CD14-positive monocyte (primary cell): ENCODE results near the gene GADD45GIP1. TPM values are rescaled to one million over a fixed set of nuclear protein-coding genes. Genes with fewer than 3 reads are reported as not detected.

ENCODE experiments used
- DNase-seq, 3 donors: peaks; one replicate each; pipeline ENCODE4 v3.0.0-alpha.2; 2011 to 2022
- H2AFZ ChIP-seq: 2 replicates; pipeline ENCODE4 v1.6.0; 2012; ENCODE audit warnings: mild to moderate bottlenecking, low read depth, low read length, inconsistent platforms; ENCODE audit not compliant: insufficient read depth, poor library complexity, severe bottlenecking
- H3K27ac ChIP-seq, 2 donors: 1 replicate in 1 of 2; 2 replicates in 1 of 2; pipeline ENCODE4 v1.5.1; 2012 to 2013; ENCODE audit warnings: low read length in 2 of 2, control low read depth in 1 of 2, inconsistent platforms in 1 of 2, low read depth in 1 of 2, mild to moderate bottlenecking in 1 of 2
- H3K27me3 ChIP-seq, 2 donors: one replicate each; pipeline versions ENCODE4 v1.6.0 to v1.6.1; 2011 to 2013; ENCODE audit warnings: low read length in 2 of 2; ENCODE audit not compliant: control insufficient read depth in 2 of 2, insufficient read depth in 2 of 2
- H3K36me3 ChIP-seq, 2 donors: replicated peaks in 1 of 2; 1 replicate in 1 of 2; 2 replicates in 1 of 2; pipeline versions ENCODE4 v1.5.1 to v1.6.1; 2012 to 2013; ENCODE audit warnings: low read length in 2 of 2, control low read depth in 1 of 2, inconsistent platforms in 1 of 2, mild to moderate bottlenecking in 1 of 2; ENCODE audit not compliant: insufficient read depth in 2 of 2, control insufficient read depth in 1 of 2
- H3K4me1 ChIP-seq, 2 donors: 1 replicate in 1 of 2; 2 replicates in 1 of 2; pipeline versions ENCODE4 v1.5.1 to v1.6.1; 2012 to 2013; ENCODE audit warnings: low read length in 2 of 2, control low read depth in 1 of 2, inconsistent platforms in 1 of 2, mild to moderate bottlenecking in 1 of 2, moderate library complexity in 1 of 2; ENCODE audit not compliant: insufficient read depth in 2 of 2, control insufficient read depth in 1 of 2
- H3K4me2 ChIP-seq: replicated peaks from 2 replicates; pipeline ENCODE3; 2012; ENCODE audit warnings: low read length, moderate library complexity, mild to moderate bottlenecking; ENCODE audit not compliant: poor library complexity, severe bottlenecking; ENCODE audit errors: extremely low read depth
- H3K4me3 ChIP-seq, 3 experiments: fragments of 200-600 bp in 1 of 3; sonication (generic) in 1 of 3; replicated peaks in 1 of 3; 1 replicate in 2 of 3; 2 replicates in 1 of 3; pipeline ENCODE4 v1.5.1; 2011 to 2013; ENCODE audit warnings: low read length in 3 of 3, mild to moderate bottlenecking in 3 of 3, control low read depth in 2 of 3, low read depth in 2 of 3, inconsistent platforms in 1 of 3, moderate library complexity in 1 of 3
- H3K79me2 ChIP-seq: 2 replicates; pipeline ENCODE4 v1.6.0; 2012; ENCODE audit warnings: mild to moderate bottlenecking, control low read depth, inconsistent platforms, low read length, moderate library complexity; ENCODE audit not compliant: insufficient read depth
- H3K9ac ChIP-seq: 2 replicates; pipeline ENCODE4 v1.6.0; 2017; ENCODE audit warnings: low read length, mild to moderate bottlenecking; ENCODE audit not compliant: insufficient read depth, poor library complexity, severe bottlenecking
- H3K9me3 ChIP-seq, 2 donors: replicated peaks in 1 of 2; 1 replicate in 1 of 2; 2 replicates in 1 of 2; pipeline versions ENCODE4 v1.5.1 to v1.6.1; 2012 to 2013; ENCODE audit warnings: low read length in 2 of 2, control low read depth in 1 of 2; ENCODE audit not compliant: control insufficient read depth in 1 of 2, insufficient read depth in 1 of 2
- H4K20me1 ChIP-seq: 2 replicates; pipeline ENCODE4 v1.6.0; 2012; ENCODE audit warnings: mild to moderate bottlenecking, low read length, control low read depth, moderate library complexity; ENCODE audit not compliant: insufficient read depth
- H3K27ac Mint-ChIP-seq, 7 donors: one replicate each; pipeline ENCODE4 v1.8.0; 2020; ENCODE audit warnings: mild to moderate bottlenecking in 7 of 7, mixed read lengths in 7 of 7, moderate library complexity in 6 of 7, inconsistent platforms in 2 of 7
- H3K27me3 Mint-ChIP-seq, 3 donors: one replicate each; pipeline ENCODE4 v1.8.0; 2021 to 2022; ENCODE audit warnings: low read depth in 3 of 3, mild to moderate bottlenecking in 3 of 3, mixed read lengths in 3 of 3, moderate library complexity in 3 of 3, inconsistent platforms in 1 of 3
- H3K36me3 Mint-ChIP-seq, 2 donors: one replicate each; pipeline ENCODE4 v1.8.0; 2020; ENCODE audit warnings: mixed read lengths in 2 of 2, inconsistent platforms in 1 of 2, mild to moderate bottlenecking in 1 of 2
- H3K4me1 Mint-ChIP-seq: one replicate; pipeline ENCODE4 v1.8.0; 2020; ENCODE audit warnings: mild to moderate bottlenecking, mixed read lengths
- H3K4me3 Mint-ChIP-seq, 2 donors: one replicate each; pipeline ENCODE4 v1.8.0; 2020; ENCODE audit warnings: mild to moderate bottlenecking in 2 of 2, mixed read lengths in 2 of 2, moderate library complexity in 1 of 2
- H3K9me3 Mint-ChIP-seq, 7 donors: one replicate each; pipeline ENCODE4 v1.8.0; 2020 to 2022; ENCODE audit warnings: mixed read lengths in 7 of 7, mild to moderate bottlenecking in 6 of 7, moderate library complexity in 6 of 7, inconsistent platforms in 2 of 7
- WGBS: methylation state at CpG from one replicate; pipeline ENCODE4 v1.1.5; 2013; ENCODE audit warnings: missing lambda C conversion rate; ENCODE audit not compliant: insufficient coverage; 5-methylcytosine and 5-hydroxymethylcytosine counted together
- intact Hi-C, 2 donors: fragments of 100-400 bp; cut with micrococcal nuclease; formaldehyde crosslinking; loops; one replicate each; pipeline versions ENCODE4 v1.15.0 to v1.15.1; 2023
- polyA plus RNA-seq, 3 donors: library from polyadenylated mRNA; depleted of rRNA in 1 of 3; unstranded in 2 of 3; stranded (reverse) in 1 of 3; fragments of 300-500 nt in 2 of 3; fragments of >200 nt in 1 of 3; fragmentation: Illumina TruSeq in 2 of 3; gene quantifications; 1 replicate in 2 of 3; 2 replicates in 1 of 3; pipeline ENCODE4 v1.2.3, GENCODE V29; 2012 to 2021
- TF ChIP-seq, protein P1 (sequence below): fragments of 200-600 bp; IDR thresholded peaks from one replicate; pipeline ENCODE4 v1.8.0; 2022; ENCODE audit warnings: antibody characterized with exemption, mild to moderate bottlenecking

The GADD45GIP1 gene
- polyA plus RNA-seq, 3 donors = 8.3 to 42.4 (median 31.6) TPM

DNA sequence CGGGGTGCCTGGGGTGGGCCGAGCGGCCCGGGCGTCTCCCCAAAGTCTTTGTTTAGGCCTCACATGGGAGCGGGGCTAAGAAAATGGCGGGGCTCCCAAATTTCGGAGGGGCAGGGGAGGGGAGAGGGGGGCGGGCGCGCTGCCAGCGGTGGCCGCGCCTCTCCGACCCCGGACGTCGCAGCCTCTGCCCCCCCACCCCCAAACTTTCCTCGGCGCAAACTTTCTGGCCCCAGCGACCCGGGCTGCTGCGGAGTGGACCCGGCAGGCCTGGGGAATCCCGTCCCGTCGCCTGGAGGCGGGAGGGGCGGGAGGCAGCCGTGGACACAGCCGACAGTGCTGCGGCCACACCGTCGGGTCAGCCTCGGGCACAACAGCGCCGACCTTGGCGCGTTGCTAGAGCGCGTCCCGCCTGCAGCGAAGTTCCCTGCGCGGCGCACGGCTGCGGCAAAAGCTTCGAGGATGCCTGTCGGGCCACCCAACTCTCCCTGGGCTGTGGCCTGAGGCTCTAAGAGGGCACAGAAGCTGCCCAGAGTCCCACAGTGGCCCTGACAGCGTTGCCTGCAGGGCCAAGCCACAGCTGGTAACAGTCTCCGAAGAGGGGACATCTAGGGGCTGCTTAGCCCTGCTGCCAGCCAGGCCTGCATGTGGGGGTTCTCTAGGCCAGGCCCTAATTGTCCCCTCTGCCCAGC, 39.5 kb upstream of the GADD45GIP1 start:
- 59% methylated on average over 35 of the region's 52 CpGs for WGBS
- Histone ChIP-seq H3K9me3 (no peaks in the 10 kb centered on the region), H2AFZ (peak overlapping the region; percentile 59), H3K4me3 (peak overlapping the region; percentile 61 to 75 (median 65)), H3K79me2 (no peaks in the 10 kb centered on the region), H4K20me1 (peaks cover 10% of the 10 kb centered on the region), H3K27ac (no peak overlapping the region), H3K4me2 (peak overlapping the region; percentile 88), H3K4me1 (peaks cover 13 to 17% of the 10 kb centered on the region in 2 donors), H3K36me3 (no peaks in the 10 kb centered on the region), H3K9ac (peak overlapping the region; percentile 56), H3K27me3 (peaks cover 0 to 28% of the 10 kb centered on the region in 2 donors)
- Mint-ChIP-seq H3K9me3 (peaks cover 0 to 6% (median 2%) of the 10 kb centered on the region in 7 donors), H3K27ac (no peak overlapping the region), H3K36me3 (peaks cover 0 to 20% of the 10 kb centered on the region in 2 donors), H3K4me1 (peaks cover 11% of the 10 kb centered on the region), H3K4me3 (peak overlapping the region; percentile 67 to 99), H3K27me3 (peaks cover 30 to 45% (median 40%) of the 10 kb centered on the region in 3 donors)
- intact Hi-C loops = no loop called here
- TF ChIP-seq, protein P1, sequence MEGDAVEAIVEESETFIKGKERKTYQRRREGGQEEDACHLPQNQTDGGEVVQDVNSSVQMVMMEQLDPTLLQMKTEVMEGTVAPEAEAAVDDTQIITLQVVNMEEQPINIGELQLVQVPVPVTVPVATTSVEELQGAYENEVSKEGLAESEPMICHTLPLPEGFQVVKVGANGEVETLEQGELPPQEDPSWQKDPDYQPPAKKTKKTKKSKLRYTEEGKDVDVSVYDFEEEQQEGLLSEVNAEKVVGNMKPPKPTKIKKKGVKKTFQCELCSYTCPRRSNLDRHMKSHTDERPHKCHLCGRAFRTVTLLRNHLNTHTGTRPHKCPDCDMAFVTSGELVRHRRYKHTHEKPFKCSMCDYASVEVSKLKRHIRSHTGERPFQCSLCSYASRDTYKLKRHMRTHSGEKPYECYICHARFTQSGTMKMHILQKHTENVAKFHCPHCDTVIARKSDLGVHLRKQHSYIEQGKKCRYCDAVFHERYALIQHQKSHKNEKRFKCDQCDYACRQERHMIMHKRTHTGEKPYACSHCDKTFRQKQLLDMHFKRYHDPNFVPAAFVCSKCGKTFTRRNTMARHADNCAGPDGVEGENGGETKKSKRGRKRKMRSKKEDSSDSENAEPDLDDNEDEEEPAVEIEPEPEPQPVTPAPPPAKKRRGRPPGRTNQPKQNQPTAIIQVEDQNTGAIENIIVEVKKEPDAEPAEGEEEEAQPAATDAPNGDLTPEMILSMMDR = no peak
- DNase-seq = no peak

GRCh38 chr19:12995596-12996405, 38.8 kb upstream of the GADD45GIP1 start:
- H3K4me3 Mint-ChIP-seq = peak overlapping the region; percentile 93 to 99
- Histone ChIP-seq H2AFZ (peak overlapping the region; percentile 59), H3K9me3 (no peaks in the 10 kb centered on the region), H3K4me1 (peaks cover 13 to 17% of the 10 kb centered on the region in 2 donors), H3K79me2 (no peaks in the 10 kb centered on the region), H3K27me3 (peaks cover 0 to 28% of the 10 kb centered on the region in 2 donors), H3K36me3 (no peaks in the 10 kb centered on the region), H3K27ac (no peak overlapping the region), H3K4me2 (peak overlapping the region; percentile 88), H3K4me3 (peak overlapping the region; percentile 61 to 75 (median 65)), H4K20me1 (peaks cover 10% of the 10 kb centered on the region), H3K9ac (peak overlapping the region; percentile 56)
- peaks cover 30 to 45% (median 40%) of the 10 kb centered on the region in 3 donors for H3K27me3 Mint-ChIP-seq
- no peak for DNase-seq
- peaks cover 0 to 6% (median 2%) of the 10 kb centered on the region in 7 donors for H3K9me3 Mint-ChIP-seq
- peaks cover 11% of the 10 kb centered on the region for H3K4me1 Mint-ChIP-seq
- intact Hi-C loops = no loop called here
- H3K36me3 Mint-ChIP-seq = peaks cover 0 to 20% of the 10 kb centered on the region in 2 donors
- TF ChIP-seq, protein P1 = no peak
- peak overlapping the region in 2 of 7 donors; percentile 26 to 73 for H3K27ac Mint-ChIP-seq
- WGBS = under 1% methylated on average over 124 of the region's 129 CpGs
